HG03175 (cell line): Measurements from ENCODE around the gene CRCP.
"Not testable (repeated sequence)": the region's sequence is repeated elsewhere in the genome, so short reads cannot be mapped to it uniquely, and the experiment has no call there.

Source experiments
- ATAC-seq: cut with Tn5 transposase; IDR thresholded peaks from one replicate; pipeline ENCODE4 v1.9.1; 2021; ENCODE audit warnings: mild to moderate bottlenecking, moderate library complexity; ENCODE audit not compliant: unreplicated experiment

CRCP gene

GRCh38 chr7:66105263-66105748 lies 9.3 kb upstream of the CRCP start:
- peak; percentile 58 for ATAC-seq

GRCh38 chr7:66108410-66108809 lies 6.2 kb upstream of the CRCP start:
- not testable (repeated sequence) for ATAC-seq

- no peak for ATAC-seq
These were observed 3.8 kb upstream of the CRCP start for GRCh38 chr7:66110856-66111255.

GRCh38 chr7:66116680-66117420 lies 2.2 kb downstream of the CRCP start:
- not testable (repeated sequence) for ATAC-seq

GRCh38 chr7:66118603-66119002 lies 4.0 kb downstream of the CRCP start:
- no peak for ATAC-seq

- ATAC-seq: no peak
These were observed 4.7 kb downstream of the CRCP start for GRCh38 chr7:66119245-66119850.

- ATAC-seq: no peak
These were observed 8.5 kb downstream of the CRCP start for GRCh38 chr7:66123175-66123528.

GRCh38 chr7:66124569-66124861 lies 9.9 kb downstream of the CRCP start:
- not testable (repeated sequence) for ATAC-seq

DNA sequence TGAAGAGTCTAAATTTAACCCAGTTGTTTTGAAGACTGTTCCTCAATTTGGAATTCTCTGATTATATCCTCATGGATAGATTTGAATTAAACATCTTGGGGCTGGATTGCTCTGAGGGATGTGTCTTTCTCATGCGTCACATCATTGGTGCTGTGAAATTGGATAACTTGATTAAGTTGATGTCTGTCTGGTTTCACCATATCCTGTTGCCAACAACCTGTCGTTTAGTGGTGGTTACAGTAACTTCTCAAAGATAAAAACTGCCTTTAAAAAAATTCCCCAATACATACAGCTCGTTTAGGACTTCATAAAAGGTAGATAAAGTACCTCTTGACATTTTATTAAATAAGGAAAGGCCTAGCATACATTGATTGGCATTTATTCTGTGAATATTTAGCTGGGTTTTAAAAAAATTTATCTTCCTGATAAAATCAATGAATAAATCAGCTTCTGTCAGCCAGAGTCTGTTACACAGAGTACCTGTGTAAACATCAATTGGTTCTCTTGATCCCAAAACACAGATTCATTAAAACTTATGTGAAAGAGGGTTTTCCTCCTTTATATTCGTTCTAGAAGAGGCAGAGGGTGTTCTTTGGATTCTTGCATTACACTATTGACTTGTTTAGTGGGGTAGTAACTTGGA lies 10.5 kb downstream of the CRCP start:
- no peak for ATAC-seq

- ATAC-seq: not testable (repeated sequence)
These were observed 11.2 kb downstream of the CRCP start for GRCh38 chr7:66125781-66126352.

DNA sequence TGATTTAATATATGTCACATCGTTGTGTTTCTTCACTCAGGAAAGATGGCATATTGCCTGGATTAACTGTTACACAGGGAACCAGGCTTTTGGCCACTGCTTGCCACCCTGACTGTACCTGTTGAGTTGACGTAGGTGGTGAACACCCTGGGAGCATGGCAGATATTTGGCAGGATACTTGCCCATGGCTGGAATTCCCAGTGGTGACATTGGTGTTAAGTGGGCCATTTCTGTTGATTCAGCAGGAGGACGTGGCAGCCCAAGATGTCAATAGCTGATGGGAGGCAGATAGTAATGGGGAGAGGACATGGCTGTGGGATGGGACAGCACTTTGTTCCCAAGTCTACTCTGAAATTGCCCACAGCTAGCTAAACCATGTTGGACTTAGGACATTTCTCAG lies 12.5 kb downstream of the CRCP start:
- ATAC-seq: not testable (repeated sequence)

DNA sequence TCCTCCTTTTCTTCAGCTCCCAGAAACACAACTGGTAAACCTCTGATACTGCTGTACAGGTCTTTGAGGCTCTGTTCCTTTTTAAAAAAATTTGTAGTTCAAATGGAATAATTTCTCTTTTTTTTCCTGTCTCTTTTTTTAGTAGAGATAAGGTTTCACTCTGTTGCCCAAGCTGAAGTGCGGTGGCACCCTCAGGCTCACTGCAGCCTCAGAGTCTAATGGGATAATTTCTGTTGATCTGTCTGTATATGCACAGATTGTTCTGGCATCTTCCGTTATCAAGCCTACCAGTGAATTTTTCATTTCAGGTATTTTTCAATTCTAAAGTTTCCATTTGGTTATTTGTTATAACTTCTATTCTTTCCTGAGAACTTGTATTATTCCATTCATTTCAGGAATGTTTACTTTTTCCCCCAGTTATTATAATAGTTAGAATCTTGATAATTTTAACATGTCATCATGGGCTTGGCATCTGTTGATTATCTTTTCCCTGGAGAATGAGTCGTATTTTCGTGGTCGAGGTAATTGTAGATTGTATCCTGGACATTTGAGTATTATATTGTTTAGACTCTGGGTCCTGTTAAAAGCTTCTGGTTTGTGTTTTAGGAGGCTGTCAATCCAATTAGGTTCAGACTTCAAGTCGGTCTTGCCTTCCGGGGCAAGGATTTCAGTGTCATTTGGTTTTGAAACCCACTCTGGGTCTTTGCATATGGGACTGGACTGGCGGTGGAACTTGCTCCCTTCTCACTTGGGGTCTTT lies 24.5 kb downstream of the CRCP start:
- no peak for ATAC-seq

- no peak for ATAC-seq
These were observed 26.3 kb downstream of the CRCP start for GRCh38 chr7:66140924-66141323.

GRCh38 chr7:66142334-66142733 lies 27.7 kb downstream of the CRCP start:
- ATAC-seq: no peak

DNA sequence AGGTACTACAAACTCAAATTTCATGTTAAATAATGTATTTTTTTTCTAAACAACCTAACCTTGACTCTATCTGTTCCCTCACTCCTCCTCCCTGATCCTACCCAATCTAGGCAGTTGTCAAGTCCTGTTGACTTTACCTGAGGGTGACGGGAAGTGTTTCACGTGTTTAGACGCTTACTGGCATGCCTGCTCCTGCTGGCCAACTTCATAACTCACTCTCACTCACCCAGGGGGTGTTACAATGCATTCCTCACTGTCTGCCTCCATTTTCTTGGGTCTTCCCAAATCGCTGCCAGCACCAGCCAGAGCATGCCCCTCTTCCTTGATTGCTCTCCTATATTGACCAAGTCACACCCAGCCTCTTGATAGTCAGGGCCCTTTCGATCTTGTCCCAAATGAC lies 28.3 kb downstream of the CRCP start:
- no peak for ATAC-seq

GRCh38 chr7:66143876-66144332 lies 29.3 kb downstream of the CRCP start:
- no peak for ATAC-seq

DNA sequence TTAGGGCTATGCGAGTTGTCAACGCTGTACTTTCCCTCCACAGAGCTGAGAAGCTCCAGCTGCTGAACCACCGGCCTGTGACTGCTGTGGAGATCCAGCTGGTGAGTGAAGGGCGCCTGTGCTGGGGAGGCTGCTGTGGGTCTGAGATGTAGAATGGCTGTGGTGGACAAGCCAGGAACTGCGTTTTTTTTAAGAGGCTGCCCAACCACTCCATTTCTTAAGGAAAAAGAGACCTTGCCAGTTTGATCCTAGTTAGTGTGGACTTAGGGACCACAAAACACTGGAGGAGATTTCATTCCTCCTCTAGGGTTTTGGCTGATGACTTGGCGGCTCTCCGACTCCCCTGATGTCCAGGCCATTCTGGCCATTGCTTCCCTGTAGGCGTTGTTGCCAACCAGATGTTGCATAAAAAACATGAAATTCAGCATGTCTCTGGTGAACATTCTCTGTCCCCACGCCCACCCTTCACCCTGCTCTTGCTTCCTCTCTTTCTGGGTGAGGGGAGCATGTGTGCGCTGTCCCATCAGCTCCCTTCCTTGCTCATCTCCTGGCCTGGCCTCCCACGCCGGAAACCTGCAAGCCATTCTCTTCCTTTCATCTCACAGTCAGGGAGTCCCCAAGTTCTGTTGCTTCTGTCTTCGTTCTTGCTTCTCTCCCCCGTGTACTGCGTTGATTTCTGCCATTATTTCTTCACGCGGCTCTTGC lies 30.9 kb downstream of the CRCP start:
- ATAC-seq: no peak

GRCh38 chr7:66146701-66147100 lies 32.1 kb downstream of the CRCP start:
- ATAC-seq: no peak

GRCh38 chr7:66147657-66148056 lies 33.0 kb downstream of the CRCP start:
- ATAC-seq: not testable (repeated sequence)

DNA sequence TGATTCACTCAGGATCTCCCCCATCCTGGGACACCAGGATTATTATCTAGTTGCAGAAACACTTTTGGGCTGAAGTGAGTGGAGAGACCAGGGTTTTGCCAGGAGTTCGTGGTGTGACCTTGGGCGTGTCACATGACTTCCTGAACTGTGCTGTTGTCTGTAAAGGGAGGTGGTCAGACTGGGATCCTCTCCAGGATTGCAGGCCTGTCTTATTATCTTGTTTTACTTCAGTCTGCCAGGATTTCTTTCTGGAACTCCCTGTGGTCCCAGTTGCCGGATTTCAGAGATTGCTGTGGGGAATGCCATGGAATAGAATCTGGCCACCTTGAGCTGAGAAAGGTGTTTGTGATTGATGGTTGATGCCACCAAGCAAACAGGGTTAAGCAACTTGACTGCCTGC lies 35.8 kb downstream of the CRCP start:
- ATAC-seq: no peak
